Right hindlimb (tissue), 1 donor: ENCODE data around the gene DNAJC1.
A peak's percentile ranks its signal among the peaks of the same experiment; 100 is the strongest.
"Not testable (repeated sequence)": the region's sequence is repeated elsewhere in the genome, so short reads cannot be mapped to it uniquely, and the experiment has no call there.

Experiments
- DNase-seq: peaks from one replicate; pipeline ENCODE4 v3.0.0-alpha.2; 2018

The DNAJC1 gene

DNA sequence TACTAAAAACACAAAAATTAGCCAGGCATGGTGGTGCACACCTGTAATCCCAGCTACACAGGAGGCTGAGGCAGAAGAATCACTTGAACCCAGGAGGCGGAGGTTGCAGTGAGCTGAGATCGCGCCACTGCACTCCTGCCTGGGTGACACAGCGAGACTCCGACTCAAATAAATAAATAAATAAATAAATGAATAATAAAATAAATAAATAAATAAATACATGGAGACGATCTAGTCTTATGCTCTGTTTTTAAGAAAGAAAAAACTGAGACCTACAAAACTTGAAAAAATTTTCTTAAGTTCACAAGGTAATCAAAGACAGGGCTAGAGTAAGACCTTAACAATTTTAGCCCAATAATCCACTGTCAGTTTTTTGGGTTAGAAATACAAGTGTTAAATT is 181.3 kb downstream of the DNAJC1 start:
- not testable (repeated sequence) for DNase-seq

DNA sequence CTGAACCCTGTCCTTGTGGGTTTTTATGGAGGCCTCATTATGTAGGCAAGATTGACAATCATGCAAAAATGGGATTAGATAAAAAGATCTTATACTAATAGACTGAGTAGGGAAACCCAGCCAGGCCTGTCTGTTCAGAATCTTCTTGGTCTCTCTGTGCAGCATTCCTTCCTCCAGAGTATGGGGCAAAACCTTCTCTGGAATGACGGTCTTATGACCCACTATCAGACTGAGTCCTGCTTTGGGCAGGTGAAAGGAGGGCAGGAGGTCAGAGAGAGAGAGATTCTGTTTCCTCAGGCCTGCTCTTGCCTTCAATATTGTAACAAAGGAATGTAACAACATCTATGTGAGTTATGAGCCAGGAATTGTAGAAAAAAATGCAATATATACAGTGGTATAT is 182.6 kb downstream of the DNAJC1 start:
- DNase-seq = no peak

DNA sequence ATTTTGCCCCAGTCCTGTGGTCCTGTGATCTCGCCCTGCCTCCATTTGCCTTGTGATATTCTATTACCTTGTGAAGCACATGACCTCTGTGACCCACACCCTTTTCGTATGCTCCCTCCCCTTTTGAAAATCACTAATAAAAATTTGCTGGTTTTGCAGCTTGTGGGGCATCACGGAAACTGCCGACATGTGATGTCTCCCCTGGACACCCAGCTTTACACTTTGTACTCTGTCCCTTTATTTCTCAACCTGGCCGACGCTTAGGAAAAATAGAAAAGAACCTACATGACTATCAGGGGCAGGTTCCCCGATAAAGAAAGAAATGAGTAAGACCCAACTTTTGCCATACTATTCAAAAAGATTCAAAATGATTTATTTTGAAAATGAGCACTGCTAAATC is 185.1 kb downstream of the DNAJC1 start:
- not testable (repeated sequence) for DNase-seq

DNA sequence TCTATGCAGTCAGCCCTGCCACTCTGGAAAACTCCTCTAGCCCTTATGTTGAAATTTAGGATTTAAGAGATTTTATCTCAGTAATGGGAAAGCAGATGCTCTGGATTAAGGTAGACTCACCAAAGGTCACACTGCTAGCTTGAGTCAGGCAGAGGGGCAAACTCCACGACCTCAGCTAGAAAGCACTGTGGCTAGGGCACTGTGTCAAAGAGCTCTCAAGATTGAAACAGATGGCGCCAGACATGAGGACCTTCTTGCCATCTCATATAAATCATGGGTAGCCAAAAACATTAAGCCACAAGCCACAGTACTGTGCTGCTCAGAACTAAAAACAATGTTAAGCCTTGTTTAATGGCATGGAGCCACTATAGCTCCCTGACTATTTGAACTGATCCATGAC is 188.7 kb downstream of the DNAJC1 start:
- no peak for DNase-seq

DNA sequence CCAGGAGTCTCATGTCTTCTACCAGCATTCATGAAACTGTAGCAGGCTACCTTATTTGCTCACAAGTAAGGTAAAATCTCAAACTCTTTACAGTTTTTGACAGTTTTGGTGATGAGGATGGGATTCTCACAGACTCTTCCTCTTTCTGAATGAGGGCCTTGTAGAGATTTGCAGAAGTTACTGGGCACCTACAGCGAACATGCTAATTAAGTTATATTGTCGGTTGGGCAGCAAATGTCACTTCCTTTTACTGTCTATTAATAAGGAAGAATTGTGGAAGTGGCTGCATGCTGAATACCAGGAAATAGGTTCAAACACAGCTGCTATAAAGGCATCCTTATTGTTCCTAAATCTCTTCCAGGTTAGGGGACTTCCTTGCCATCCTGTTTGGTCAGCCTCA is 189.6 kb downstream of the DNAJC1 start:
- no peak for DNase-seq

DNA sequence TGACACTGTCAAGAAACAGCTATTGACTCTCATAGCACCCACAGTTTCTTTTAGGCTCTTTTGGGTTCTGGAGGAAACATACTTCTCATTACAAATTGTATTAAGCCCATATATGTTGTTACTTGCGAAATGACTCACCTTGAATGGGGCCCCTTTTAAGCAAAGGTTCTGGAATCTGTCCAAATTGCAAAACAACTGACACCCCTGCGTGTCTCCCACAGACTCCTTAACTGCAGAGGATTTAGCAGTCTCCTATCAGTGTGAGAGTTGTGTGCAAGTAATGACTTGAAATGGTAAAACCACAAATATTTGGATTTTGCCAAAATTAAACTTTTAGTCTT is 192.3 kb downstream of the DNAJC1 start:
- no peak for DNase-seq

DNA sequence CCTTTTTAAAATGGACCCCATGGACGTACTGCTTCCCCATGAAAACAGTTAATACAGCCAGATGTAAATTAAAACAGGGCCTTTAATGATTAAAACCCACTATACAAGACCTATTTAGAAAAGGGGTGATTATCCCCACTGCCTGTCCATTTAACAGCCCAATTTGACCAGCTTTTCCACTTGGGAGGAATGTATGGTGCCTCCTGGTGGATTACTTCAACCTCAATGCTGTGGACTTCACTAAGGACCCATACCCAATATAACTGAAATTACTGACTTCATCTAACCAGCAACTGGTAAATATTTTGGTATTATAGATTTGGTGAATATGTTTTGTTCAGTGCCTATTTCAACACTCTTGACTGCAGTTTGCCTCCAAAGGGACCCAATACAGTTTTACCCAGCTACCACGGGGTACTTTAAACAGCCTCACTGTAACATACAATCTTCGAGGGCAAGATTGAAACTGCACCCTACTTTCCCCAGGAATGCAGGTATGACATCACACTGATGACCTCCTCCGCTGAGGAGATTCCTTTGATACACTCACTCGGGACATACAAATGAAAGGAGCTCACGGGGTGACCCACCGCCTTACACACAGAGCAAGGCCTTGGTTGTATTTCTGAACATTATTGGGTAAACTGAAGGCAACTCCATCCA is 192.8 kb downstream of the DNAJC1 start:
- DNase-seq = no peak

DNA sequence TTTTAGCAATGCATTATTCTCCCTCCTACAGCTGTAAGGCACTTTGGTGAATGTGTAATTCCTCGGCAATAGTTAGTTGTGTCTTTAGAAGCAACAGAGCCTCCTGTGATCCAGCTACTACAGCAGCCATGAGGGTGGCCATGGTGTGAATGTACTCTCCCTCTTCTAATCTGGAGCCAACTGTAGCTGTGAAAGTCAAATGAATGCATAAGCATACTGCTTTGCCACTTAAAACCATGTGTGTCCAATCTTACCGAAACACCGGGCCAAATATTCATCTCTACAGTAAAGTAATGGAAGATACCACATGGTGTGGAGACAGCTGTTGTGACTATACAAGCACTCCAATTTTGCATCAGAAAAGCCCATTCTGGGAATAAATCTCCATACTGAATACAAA is 195.0 kb downstream of the DNAJC1 start:
- DNase-seq = peak; percentile 29

DNA sequence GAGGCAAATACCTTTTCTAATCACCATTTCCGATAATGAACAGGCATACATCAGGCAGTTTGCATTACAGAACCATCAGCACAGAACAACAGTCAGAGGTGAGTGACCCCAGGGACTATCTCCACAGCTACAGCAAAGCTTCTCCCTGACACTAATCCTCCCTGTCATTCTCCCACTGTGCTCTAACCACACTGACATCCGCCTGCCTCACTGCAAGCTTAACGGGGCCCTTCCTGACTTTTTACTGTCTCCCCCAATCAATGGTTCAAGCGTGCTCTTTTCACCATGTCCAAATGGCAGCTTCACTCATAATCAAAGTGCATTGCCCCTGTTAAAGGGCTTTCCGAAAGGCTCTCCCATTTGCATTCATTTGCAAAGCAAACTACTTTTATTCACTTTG is 196.3 kb downstream of the DNAJC1 start:
- DNase-seq = no peak

DNA sequence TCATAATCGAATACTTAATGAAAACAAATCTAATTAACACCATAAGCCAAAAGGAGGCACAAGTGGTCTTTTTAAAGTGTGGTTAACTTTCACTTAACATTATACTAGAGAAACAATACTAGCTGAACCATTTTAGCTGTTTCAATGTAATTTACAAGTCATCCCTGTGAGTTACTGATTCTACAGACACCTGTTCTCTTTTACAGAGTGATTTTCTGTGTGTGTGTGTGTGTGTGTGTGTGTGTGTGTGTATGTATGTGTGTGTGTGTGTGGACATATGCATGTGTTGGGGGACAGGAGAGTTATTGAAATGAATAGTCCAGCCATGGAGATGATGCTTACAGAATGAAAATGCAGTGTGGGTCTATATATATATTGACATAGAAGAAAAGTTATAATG is 200.2 kb downstream of the DNAJC1 start:
- DNase-seq = no peak

DNA sequence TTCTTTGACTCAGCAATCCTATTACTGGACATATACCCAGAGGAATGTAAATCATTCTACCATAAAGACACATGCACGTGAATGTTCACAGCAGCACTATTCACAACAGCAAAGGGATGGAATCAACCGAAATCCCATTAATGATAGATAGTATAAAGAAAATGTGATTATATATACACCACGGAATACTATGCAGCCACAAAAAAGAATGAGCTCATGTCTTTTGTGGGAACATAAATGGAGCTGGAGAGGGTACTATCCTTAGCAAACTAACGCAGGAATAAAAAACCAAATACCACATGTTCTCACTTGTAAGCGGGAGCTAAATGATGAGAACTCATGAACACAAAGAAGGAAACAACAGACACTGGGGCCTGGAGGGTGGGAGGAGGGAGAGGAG is 201.9 kb downstream of the DNAJC1 start:
- DNase-seq = no peak

DNA sequence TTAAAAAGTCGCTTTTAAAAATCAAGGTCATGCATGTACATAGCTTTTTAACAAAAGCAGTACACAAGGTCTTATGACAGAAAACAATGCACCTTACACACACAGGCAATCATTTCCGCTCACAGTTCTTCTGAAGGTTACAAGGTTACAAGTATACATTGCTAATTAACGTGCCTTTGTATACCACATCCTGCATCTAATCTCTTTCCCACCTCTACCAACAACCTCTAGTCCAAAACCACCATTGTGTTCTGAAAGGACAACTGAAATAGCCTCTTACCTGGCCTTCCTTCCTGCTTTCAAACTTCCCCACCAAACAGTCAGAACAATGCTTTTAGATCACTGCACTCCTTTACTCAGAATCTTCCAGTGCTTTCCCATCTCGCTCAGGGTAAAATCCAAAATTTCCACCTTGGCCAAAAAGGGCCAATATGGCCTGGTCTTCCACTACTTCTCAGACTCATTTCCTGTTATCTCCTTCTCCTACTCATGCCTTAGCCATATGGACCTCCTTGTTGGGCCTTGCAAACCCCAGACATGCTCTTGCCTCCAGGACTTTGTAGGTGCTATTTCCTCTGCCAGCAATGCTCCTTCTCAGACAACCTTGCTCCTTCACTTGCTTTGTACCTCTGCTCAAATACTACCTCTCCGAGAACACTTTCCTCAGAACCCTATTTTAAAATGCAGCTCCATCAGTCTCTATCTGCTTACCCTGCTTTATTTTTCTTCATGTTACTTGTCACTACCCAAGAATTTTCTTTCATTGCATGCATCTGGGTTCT is 205.4 kb downstream of the DNAJC1 start:
- DNase-seq = no peak

DNA sequence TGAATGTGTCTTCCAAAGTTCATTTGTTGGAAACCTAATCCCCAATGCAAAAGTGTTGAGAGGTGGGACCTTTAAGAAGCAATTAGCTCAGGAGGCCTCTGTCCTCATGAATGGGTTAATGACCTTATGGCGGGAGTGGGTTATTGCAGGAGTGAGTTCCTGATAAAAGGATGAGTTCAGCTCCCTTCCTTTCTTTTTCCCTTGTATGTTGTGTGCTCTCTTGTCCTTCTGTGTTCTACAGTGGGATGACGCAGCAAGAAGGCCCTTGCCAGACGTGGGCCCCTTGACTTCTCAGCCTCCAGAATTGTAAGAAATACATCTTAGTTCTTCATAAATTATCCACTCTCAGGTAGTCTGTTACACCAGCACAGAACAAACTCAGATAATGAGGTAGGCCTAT is 206.0 kb downstream of the DNAJC1 start:
- no peak for DNase-seq

DNA sequence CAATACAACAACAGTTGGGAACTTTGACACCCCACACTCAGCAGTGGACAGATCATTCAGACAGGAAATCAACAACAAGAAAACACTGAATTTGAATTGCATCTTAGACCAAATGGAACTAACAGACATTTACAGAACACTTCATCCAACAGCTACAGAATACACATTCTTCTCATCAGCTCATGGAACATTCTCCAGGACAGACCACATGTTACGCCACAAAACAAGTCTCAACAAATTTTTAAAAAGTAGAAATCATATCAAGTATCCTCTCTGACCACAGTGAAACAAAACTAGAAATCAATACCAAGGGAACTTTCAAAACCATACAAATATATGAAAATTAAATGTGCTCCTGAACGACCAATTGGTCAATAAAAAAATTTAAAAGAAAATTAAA is 212.3 kb downstream of the DNAJC1 start:
- no peak for DNase-seq

DNA sequence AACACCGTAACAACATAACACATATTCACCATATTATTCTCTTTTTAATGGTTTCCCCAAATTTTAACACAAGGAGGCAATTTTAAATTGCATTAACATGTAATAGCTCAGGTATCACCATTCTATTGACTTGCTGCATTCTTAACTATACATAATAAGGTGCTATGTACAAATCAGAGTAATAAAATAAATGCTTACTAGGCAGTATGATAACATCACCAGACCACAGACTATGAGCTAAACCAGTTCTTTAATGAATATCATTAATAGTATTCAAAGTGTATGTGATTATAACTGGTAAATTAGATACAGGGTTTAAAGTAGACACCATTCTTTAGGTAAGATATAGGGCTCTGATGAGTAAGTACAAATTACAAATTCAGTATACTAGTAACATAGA is 226.6 kb downstream of the DNAJC1 start:
- DNase-seq = no peak

DNA sequence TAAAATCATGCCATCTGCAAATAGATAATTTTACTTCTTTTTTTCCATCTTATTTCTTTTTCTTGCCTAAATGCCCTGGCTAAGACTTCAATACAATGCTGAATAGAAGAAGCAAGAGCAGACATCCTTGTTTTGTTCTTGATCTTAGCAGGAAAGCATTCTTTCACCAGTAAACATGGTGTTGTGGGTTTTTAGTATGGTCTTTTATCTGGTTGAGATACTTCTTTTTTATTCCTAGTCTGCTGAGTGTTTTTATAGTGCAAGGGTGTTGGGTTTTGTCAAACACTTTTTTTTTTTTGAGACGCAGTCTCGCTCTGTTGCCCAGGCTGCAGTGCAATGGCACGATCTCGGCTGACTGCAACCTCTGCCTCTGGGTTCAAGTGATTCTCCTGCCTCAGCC is 232.3 kb downstream of the DNAJC1 start:
- DNase-seq = no peak

DNA sequence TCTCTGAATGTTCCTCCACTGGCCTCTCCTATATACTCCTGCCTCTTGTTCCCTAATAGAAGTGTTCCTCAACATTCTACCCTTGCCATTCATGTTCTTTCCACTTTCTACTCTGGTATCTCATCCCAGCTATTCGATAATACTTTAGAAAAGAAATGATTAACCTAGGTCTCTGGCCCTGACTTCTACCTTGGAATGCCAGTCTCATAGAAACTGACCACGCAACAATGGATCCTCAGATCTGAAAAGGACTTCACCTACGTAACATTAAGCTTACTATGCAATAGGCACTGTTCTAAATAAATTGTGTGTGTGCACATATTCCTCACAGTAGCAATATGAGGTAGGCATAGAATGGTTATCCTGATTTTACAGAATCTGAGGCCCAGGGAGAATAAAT is 234.5 kb downstream of the DNAJC1 start:
- no peak for DNase-seq

DNA sequence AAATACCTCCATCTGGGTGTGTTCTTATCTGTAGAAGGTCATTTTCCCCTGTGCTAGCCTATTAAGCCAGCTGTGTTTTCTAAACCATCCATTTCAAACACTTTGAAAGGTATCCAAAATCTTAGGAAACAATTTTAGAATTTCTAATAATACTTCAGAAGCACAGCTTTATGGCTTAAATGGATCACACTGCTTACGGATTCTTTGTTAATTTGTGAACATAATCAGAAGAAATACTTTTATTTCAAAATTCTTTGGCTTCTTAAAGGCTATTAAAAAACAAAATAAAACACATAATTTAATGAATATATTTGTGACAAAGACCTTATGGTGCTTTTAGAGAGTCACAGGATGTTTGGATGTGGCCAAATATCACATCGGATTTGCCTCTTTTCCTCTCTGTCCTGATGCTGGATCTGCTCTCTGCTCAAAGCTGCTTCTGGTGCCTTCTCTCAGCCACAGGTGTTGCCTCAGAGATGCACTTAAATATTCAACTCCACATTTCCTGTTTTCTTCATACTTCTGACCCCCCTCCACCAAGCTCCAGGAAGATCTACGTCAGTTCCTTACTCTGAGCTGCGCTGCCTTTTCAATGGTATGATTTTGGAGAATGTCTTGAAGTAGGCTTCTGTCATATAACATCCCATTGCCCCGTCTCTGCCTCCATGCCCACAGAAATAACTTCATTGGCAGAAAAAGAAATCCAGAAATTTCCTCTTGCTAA is 238.9 kb downstream of the DNAJC1 start:
- no peak for DNase-seq

DNA sequence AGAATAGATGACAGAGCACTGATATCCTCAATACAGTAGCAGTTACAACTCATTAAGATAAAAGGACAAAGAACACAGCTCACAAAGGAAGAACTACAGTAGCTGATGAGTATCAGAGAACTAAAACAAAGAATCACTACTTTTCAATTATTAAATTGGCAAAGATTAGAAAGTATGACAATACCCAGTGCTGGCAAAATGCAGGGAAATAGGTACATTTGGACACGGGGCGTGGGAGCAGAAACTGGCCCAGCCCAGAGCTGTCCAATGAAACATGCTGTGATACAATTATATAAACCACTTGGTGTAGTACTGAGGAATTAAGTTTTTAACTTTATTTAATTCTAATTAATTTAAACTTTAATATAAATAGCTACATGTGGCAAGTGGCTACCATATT is 243.2 kb downstream of the DNAJC1 start:
- no peak for DNase-seq

DNA sequence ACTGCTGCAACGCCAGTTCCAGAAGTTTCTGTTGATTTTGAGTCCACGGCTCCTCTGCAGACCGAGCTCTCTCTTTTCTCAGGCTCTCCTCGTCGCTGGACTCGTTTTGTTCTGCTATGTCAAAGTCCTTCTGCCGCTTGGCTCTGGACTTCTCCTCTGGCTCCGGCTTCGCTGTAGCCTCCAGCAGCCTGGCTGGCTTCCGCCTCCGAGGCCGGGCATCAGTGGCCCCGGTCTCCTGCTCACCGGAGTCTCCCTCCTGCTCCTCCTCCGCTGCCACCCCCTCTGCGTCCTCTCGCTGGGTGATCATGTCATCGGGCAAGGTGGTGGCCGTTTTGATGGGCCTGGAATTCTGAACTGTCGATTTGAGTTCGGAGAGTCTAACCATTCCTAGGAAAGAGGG is 244.3 kb downstream of the DNAJC1 start:
- DNase-seq = no peak

DNA sequence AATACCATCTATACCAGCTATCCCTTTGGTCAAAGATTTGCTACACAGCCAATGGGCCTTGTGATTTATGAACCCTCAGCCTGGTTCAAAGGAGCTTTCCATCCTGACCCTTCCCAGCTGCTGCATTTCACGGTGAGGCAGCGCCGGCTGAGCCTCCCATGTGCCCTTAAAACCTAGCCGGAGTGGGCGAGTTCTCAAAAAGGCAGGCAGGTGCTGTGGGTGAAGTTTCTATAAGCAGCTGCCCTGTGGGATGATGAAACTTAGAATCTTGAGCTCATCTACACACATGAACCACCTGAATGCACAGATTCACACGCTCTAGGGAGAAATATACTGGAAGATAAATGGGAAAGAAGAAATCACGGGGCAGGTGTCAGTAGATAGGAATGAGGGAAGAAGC is 244.8 kb downstream of the DNAJC1 start:
- no peak for DNase-seq

DNA sequence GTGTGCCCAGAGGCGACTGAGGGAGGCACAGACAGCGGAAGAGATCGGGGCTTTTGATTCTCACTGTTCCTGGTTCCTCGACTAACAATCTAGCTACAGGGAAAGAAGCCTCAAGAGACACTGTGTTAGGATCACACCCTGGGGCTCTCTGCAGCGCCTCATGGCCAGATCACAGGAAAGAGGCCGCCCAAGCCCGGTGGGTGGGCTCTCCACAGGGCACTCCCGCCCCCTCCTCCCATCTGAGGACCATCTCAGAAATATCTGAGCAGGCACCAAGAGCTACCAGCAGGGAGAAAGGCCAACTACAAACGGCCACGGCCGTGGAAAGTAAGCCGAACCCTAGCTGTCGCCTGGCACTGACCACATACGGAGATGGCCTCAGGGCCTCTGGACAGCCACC is 245.3 kb downstream of the DNAJC1 start:
- no peak for DNase-seq

DNA sequence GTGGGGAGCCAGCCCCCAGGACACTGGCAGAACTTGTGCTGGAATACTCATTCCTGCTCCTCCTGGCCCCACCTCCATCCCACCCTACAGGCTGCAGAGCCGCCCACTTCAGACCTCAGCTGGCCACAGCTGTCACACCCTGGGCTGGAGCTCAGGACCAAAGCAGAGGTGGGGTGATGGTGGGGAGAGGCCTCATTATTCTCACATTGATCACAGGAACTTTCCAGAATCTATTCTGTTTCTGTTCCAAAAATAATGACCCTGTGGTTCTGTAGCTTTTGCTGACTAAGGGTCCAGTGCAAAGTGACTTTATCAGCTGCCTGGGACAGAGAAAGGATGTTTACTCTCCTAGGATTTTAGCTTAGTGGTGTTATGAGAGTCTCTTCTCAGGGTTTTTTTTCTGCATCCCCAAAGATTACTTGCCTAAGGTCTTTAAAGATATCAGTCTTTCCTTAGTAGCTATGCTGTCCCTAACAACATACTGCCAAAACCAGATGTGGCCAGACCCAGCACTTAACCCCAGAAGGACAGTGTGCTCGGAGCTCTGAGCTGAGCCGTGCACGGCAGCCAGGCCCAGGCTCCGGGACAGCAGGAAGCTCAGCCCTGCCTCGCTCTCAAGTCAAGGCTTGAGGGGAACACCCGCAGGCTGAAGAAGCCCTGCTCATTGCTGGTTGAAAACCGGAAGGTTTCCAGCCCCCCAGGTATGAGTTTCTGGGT is 246.2 kb downstream of the DNAJC1 start:
- DNase-seq = peak; percentile 45

DNA sequence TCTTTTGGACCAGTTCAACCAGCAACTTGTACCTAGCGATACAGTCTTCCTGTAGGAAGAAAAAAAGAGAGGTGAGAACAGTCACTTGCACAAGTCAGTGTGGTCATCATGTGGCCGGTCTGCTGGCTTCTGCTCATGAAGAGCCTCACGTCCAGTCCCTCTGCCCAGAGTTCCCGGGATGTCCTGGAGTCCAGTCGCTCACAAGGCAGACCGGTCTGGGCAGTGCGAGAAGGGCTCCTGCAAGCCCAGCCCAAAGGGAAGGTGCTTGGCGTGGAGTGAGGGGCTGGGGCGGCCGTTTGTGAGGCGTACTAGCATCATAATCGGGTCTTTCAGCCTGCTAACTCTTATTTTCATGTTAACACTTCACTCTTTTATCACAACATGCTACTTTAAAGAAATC is 246.8 kb downstream of the DNAJC1 start:
- DNase-seq = no peak
